Gastroesophageal sphincter (tissue), 4 donors: Measurements from ENCODE around the gene SH3GL3. TPM values are rescaled to one million over a fixed set of nuclear protein-coding genes. Genes with fewer than 3 reads are reported as not detected.

Experiments used
- ATAC-seq: fragments of 150-250 bp; one replicate; pipeline ENCODE4 v1.9.1; 2016; ENCODE audit warnings: mild to moderate bottlenecking, moderate library complexity
- H3K27ac ChIP-seq, 4 donors: fragments of 200-600 bp; sonication (generic) in 3 of 4; 1 replicate in 3 of 4; 2 replicates in 1 of 4; pipeline ENCODE4 v1.5.1; 2016 to 2019
- H3K27me3 ChIP-seq: fragments of 200-600 bp; sonication (generic); one replicate; pipeline ENCODE4 v1.5.1; 2019
- H3K36me3 ChIP-seq, 2 donors: fragments of 200-600 bp; sonication (generic); one replicate each; pipeline ENCODE4 v1.5.1; 2019; ENCODE audit warnings: control low read depth in 1 of 2
- H3K4me1 ChIP-seq, 3 donors: fragments of 200-600 bp; sonication (generic); 1 replicate in 2 of 3; 2 replicates in 1 of 3; pipeline ENCODE4 v1.5.1; 2016 to 2019; ENCODE audit warnings: control low read depth in 2 of 3
- H3K4me3 ChIP-seq, 2 donors: fragments of 200-600 bp; sonication (generic); one replicate each; pipeline ENCODE4 v1.5.1; 2019; ENCODE audit warnings: mild to moderate bottlenecking in 1 of 2, moderate library complexity in 1 of 2
- H3K9me3 ChIP-seq, 3 donors: fragments of 200-600 bp; sonication (generic); one replicate each; pipeline ENCODE4 v1.5.1; 2017 to 2019; ENCODE audit warnings: control low read depth in 2 of 3
- CTCF ChIP-seq, 4 experiments: fragments of 200-600 bp in 2 of 4; fragments of 450-650 bp in 2 of 4; sonication (generic) in 1 of 4; IDR thresholded peaks; one replicate each; pipeline ENCODE4 v1.5.1; 2017 to 2019; ENCODE audit warnings: antibody characterized with exemption in 4 of 4, mild to moderate bottlenecking in 2 of 4, moderate library complexity in 2 of 4
- EP300 ChIP-seq: sonication (generic); formaldehyde crosslinking; IDR thresholded peaks from one replicate; pipeline ENCODE4 v1.6.1; 2017; ENCODE audit warnings: antibody characterized with exemption, mild to moderate bottlenecking
- POLR2A ChIP-seq, 2 donors: fragments of 450-650 bp; IDR thresholded peaks; one replicate each; pipeline ENCODE4 v1.6.1; 2017; ENCODE audit warnings: antibody characterized with exemption in 2 of 2, mild to moderate bottlenecking in 2 of 2, moderate library complexity in 1 of 2
- POLR2AphosphoS5 ChIP-seq: sonication (generic); formaldehyde crosslinking; IDR thresholded peaks from one replicate; pipeline ENCODE4 v1.6.1; 2017; ENCODE audit warnings: antibody characterized with exemption
- WGBS, 2 donors: methylation state at CpG; one replicate each; pipeline ENCODE4 v1.1.5; 2018; ENCODE audit warnings: low coverage in 1 of 2; 5-methylcytosine and 5-hydroxymethylcytosine counted together
- total RNA-seq, 4 donors: library from RNA; depleted of rRNA; stranded (reverse); fragments of >200 nt; gene quantifications; one replicate each; pipeline ENCODE4 v1.1.0, GENCODE V29; 2016

SH3GL3 gene
- total RNA-seq, 4 donors from 2014 or later, result 0.31 to 0.94 TPM; not detected in 2

- ATAC-seq, result no peak
- TF ChIP-seq POLR2A (IDR thresholded peaks at IDR 0.05), result no peak
- no peak for TF ChIP-seq POLR2AphosphoS5
- no peak for TF ChIP-seq CTCF (IDR thresholded peaks at IDR 0.05)
- Histone ChIP-seq H3K36me3 (no peaks in the 10 kb centered on the region), H3K9me3 (no peaks in the 10 kb centered on the region), H3K27me3 (no peaks in the 10 kb centered on the region), H3K27ac (no peak overlapping the region), H3K4me1 (no peaks in the 10 kb centered on the region), H3K4me3 (no peak overlapping the region)
- WGBS, 2 donors, result 58 to 91% methylated on average over 1 of the region's 1 CpG
These were observed 10.0 kb downstream of the SH3GL3 start for GRCh38 chr15:83457149-83457548.

GRCh38 chr15:83458381-83458780 is 11.2 kb downstream of the SH3GL3 start:
- H3K9me3 ChIP-seq, result no peaks in the 10 kb centered on the region
- no peak overlapping the region for H3K27ac ChIP-seq
- no peak overlapping the region for H3K4me3 ChIP-seq
- WGBS, 2 donors, result 67 to 79% methylated on average over 3 of the region's 3 CpGs
- ATAC-seq, result no peak
- no peaks in the 10 kb centered on the region for H3K4me1 ChIP-seq
- no peaks in the 10 kb centered on the region for H3K36me3 ChIP-seq
- no peak for TF ChIP-seq POLR2AphosphoS5
- TF ChIP-seq CTCF (IDR thresholded peaks at IDR 0.05), result no peak
- no peak for TF ChIP-seq POLR2A (IDR thresholded peaks at IDR 0.05)
- TF ChIP-seq EP300, result no peak
- no peaks in the 10 kb centered on the region for H3K27me3 ChIP-seq

- H3K9me3 ChIP-seq, result no peaks in the 10 kb centered on the region
- H3K27me3 ChIP-seq, result no peaks in the 10 kb centered on the region
- H3K36me3 ChIP-seq, result no peaks in the 10 kb centered on the region
- H3K4me3 ChIP-seq, result no peak overlapping the region
- no peaks in the 10 kb centered on the region for H3K4me1 ChIP-seq
- no peak for TF ChIP-seq POLR2AphosphoS5
- TF ChIP-seq CTCF (IDR thresholded peaks at IDR 0.05), result no peak
- TF ChIP-seq POLR2A (IDR thresholded peaks at IDR 0.05), result no peak
- no peak for TF ChIP-seq EP300
- 72 to 87% methylated on average over 2 to 3 of the region's 3 CpGs for WGBS, 2 donors
- H3K27ac ChIP-seq, result no peak overlapping the region
- no peak for ATAC-seq
These were observed 14.9 kb downstream of the SH3GL3 start for GRCh38 chr15:83462026-83462425.

GRCh38 chr15:83462953-83463433 is 15.9 kb downstream of the SH3GL3 start:
- Histone ChIP-seq H3K27ac (no peak overlapping the region), H3K9me3 (peaks cover 0 to 1% (median 0%) of the 10 kb centered on the region in 3 donors), H3K27me3 (no peaks in the 10 kb centered on the region), H3K36me3 (no peaks in the 10 kb centered on the region), H3K4me3 (no peak overlapping the region), H3K4me1 (no peaks in the 10 kb centered on the region)
- TF ChIP-seq CTCF (IDR thresholded peaks at IDR 0.05) (no peak), POLR2A (IDR thresholded peaks at IDR 0.05) (no peak), POLR2AphosphoS5 (no peak), EP300 (no peak)
- no peak for ATAC-seq
- WGBS, 2 donors, result 34 to 75% methylated on average over 4 of the region's 4 CpGs

GRCh38 chr15:83470887-83471286 is 23.7 kb downstream of the SH3GL3 start:
- no peak for TF ChIP-seq EP300
- TF ChIP-seq POLR2AphosphoS5, result no peak
- no peak for TF ChIP-seq CTCF (IDR thresholded peaks at IDR 0.05)
- no peak for TF ChIP-seq POLR2A (IDR thresholded peaks at IDR 0.05)
- H3K27ac ChIP-seq, result no peak overlapping the region
- no peak overlapping the region for H3K4me3 ChIP-seq
- H3K36me3 ChIP-seq, result no peaks in the 10 kb centered on the region
- no peaks in the 10 kb centered on the region for H3K4me1 ChIP-seq
- no peak for ATAC-seq
- peaks cover 0 to 15% (median 0%) of the 10 kb centered on the region in 3 donors for H3K9me3 ChIP-seq
- H3K27me3 ChIP-seq, result no peaks in the 10 kb centered on the region
